SK-N-SH treated with all-trans-retinoic acid at 6 μM for 48 hours (cell line): ENCODE measurements around the gene ABCF3.

Experiments used
- ATAC-seq: fragments of 200-7000 bp; cut with Tn5 transposase; 3 replicates; pipeline ENCODE4 v1.9.1; 2020; ENCODE audit warnings: mild to moderate bottlenecking, moderate library complexity
- ARNTL ChIP-seq: fragments of 450-650 bp; formaldehyde crosslinking; IDR thresholded peaks from 2 replicates; pipeline ENCODE4 v1.5.0; 2020; ENCODE audit warnings: low read depth, mild to moderate bottlenecking, moderate library complexity, borderline replicate concordance
- BACH2 ChIP-seq: fragments of 250-450 bp; sonication (Bioruptor Pico); IDR thresholded peaks from 2 replicates; pipeline ENCODE4 v1.9.0; 2021; ENCODE audit warnings: mild to moderate bottlenecking, borderline replicate concordance
- CSDC2 ChIP-seq: fragments of 250-450 bp; sonication (Bioruptor Pico); IDR thresholded peaks from 2 replicates; pipeline ENCODE4 v1.5.0; 2020; ENCODE audit warnings: mild to moderate bottlenecking, moderate library complexity
- ESRRG ChIP-seq: fragments of 250-450 bp; sonication (Bioruptor Pico); IDR thresholded peaks from 2 replicates; pipeline ENCODE4 v1.6.1; 2021; ENCODE audit warnings: mild to moderate bottlenecking
- GLIS3 ChIP-seq: fragments of 250-450 bp; sonication (Bioruptor Pico); IDR thresholded peaks from 2 replicates; pipeline ENCODE4 v1.5.0; 2020; ENCODE audit warnings: mild to moderate bottlenecking, moderate library complexity
- ISL1 ChIP-seq: fragments of 250-450 bp; sonication (Bioruptor Pico); IDR thresholded peaks from 2 replicates; pipeline ENCODE4 v2.1.2; 2022; ENCODE audit warnings: mild to moderate bottlenecking, moderate library complexity
- OSR1 ChIP-seq: fragments of 250-450 bp; sonication (Bioruptor Pico); IDR thresholded peaks from 2 replicates; pipeline ENCODE4 v1.8.0; 2022; ENCODE audit warnings: moderate library complexity, mild to moderate bottlenecking, inconsistent platforms
- PATZ1 ChIP-seq: fragments of 250-450 bp; sonication (Bioruptor Pico); IDR thresholded peaks from 2 replicates; pipeline ENCODE4 v1.8.0; 2020; ENCODE audit warnings: mild to moderate bottlenecking, moderate library complexity, borderline replicate concordance
- POU6F1 ChIP-seq: fragments of 250-450 bp; sonication (Bioruptor Pico); IDR thresholded peaks from 2 replicates; pipeline ENCODE4 v1.8.0; 2021; ENCODE audit warnings: low read depth, mild to moderate bottlenecking, moderate library complexity, borderline replicate concordance
- RARB ChIP-seq: fragments of 250-450 bp; sonication (Bioruptor Pico); IDR thresholded peaks from 2 replicates; pipeline ENCODE4 v1.8.0; 2021; ENCODE audit warnings: mild to moderate bottlenecking, moderate library complexity
- SNAI2 ChIP-seq: fragments of 250-450 bp; sonication (Bioruptor Pico); IDR thresholded peaks from 2 replicates; pipeline ENCODE4 v1.5.0; 2020; ENCODE audit warnings: mild to moderate bottlenecking, moderate library complexity
- TCF4 ChIP-seq: fragments of 250-450 bp; sonication (Bioruptor Pico); IDR thresholded peaks from 2 replicates; pipeline ENCODE4 v1.8.0; 2021; ENCODE audit warnings: mild to moderate bottlenecking, moderate library complexity, borderline replicate concordance
- TOX ChIP-seq: fragments of 250-450 bp; sonication (Bioruptor Pico); IDR thresholded peaks from 2 replicates; pipeline ENCODE4 v1.8.0; 2021; ENCODE audit warnings: mild to moderate bottlenecking, moderate library complexity, borderline replicate concordance
- ZC3H10 ChIP-seq: fragments of 250-450 bp; sonication (Bioruptor Pico); IDR thresholded peaks from 2 replicates; pipeline ENCODE4 v1.5.1; 2021; ENCODE audit warnings: mild to moderate bottlenecking, moderate library complexity
- ZFP3 ChIP-seq: fragments of 250-450 bp; sonication (Bioruptor Pico); IDR thresholded peaks from 2 replicates; pipeline ENCODE4 v1.5.0; 2020; ENCODE audit warnings: mild to moderate bottlenecking, moderate library complexity
- ZFP30 ChIP-seq: fragments of 450-650 bp; formaldehyde crosslinking; IDR thresholded peaks from 2 replicates; pipeline ENCODE4 v1.5.0; 2022; ENCODE audit warnings: mild to moderate bottlenecking, moderate library complexity
- ZNF565 ChIP-seq: fragments of 450-650 bp; formaldehyde crosslinking; conservative IDR thresholded peaks from 2 replicates; pipeline ENCODE4 v1.5.0; 2020; ENCODE audit warnings: low read depth, mild to moderate bottlenecking, moderate library complexity
- ZNF70 ChIP-seq: fragments of 450-650 bp; formaldehyde crosslinking; IDR thresholded peaks from 2 replicates; pipeline ENCODE4 v1.5.0; 2020; ENCODE audit warnings: mild to moderate bottlenecking, moderate library complexity
- ZNF8 ChIP-seq: fragments of 450-650 bp; formaldehyde crosslinking; IDR thresholded peaks from 2 replicates; pipeline ENCODE4 v1.5.0; 2020; ENCODE audit warnings: mild to moderate bottlenecking, moderate library complexity
- TF ChIP-seq, protein P1 (sequence below): fragments of 250-450 bp; sonication (Bioruptor Pico); IDR thresholded peaks from 2 replicates; pipeline ENCODE4 v1.5.0; 2020; ENCODE audit warnings: mild to moderate bottlenecking, moderate library complexity

Gene ABCF3

DNA sequence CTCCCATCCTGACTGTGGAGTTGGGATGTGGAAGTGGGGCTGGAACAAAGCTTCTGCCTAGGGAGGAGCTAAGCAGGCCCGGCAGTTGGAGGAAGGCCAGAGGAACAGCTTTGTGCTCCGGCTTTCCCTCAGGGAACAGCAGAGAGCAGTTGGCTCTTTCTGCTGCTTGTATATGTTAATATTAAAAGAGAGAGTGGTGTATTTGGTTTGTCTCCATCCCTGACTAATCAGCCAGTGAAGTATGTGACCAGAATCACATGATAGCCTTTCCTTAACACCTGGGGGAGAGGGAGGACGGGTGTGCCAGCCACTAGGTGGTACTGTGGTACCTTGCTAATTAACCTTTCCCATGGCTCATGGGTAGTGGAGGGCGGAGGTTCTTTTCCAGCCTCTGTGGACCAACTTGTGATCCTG is 40.9 kb upstream of the ABCF3 start (continued):
- TF ChIP-seq, protein P1, sequence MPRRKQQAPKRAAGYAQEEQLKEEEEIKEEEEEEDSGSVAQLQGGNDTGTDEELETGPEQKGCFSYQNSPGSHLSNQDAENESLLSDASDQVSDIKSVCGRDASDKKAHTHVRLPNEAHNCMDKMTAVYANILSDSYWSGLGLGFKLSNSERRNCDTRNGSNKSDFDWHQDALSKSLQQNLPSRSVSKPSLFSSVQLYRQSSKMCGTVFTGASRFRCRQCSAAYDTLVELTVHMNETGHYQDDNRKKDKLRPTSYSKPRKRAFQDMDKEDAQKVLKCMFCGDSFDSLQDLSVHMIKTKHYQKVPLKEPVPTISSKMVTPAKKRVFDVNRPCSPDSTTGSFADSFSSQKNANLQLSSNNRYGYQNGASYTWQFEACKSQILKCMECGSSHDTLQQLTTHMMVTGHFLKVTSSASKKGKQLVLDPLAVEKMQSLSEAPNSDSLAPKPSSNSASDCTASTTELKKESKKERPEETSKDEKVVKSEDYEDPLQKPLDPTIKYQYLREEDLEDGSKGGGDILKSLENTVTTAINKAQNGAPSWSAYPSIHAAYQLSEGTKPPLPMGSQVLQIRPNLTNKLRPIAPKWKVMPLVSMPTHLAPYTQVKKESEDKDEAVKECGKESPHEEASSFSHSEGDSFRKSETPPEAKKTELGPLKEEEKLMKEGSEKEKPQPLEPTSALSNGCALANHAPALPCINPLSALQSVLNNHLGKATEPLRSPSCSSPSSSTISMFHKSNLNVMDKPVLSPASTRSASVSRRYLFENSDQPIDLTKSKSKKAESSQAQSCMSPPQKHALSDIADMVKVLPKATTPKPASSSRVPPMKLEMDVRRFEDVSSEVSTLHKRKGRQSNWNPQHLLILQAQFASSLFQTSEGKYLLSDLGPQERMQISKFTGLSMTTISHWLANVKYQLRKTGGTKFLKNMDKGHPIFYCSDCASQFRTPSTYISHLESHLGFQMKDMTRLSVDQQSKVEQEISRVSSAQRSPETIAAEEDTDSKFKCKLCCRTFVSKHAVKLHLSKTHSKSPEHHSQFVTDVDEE (CRISPR knock-in tag): no peak
- TF ChIP-seq ZFP30 (CRISPR knock-in tag) (no peak), ZFP3 (CRISPR knock-in tag) (no peak), CSDC2 (CRISPR knock-in tag) (no peak), ARNTL (CRISPR knock-in tag) (no peak), TOX (CRISPR knock-in tag) (no peak), RARB (CRISPR knock-in tag) (no peak), PATZ1 (CRISPR knock-in tag) (no peak), SNAI2 (CRISPR knock-in tag) (no peak), ISL1 (no peak)

- ATAC-seq: no peak
Observed at GRCh38 chr3:184145751-184146270, 40.2 kb upstream of the ABCF3 start.

DNA sequence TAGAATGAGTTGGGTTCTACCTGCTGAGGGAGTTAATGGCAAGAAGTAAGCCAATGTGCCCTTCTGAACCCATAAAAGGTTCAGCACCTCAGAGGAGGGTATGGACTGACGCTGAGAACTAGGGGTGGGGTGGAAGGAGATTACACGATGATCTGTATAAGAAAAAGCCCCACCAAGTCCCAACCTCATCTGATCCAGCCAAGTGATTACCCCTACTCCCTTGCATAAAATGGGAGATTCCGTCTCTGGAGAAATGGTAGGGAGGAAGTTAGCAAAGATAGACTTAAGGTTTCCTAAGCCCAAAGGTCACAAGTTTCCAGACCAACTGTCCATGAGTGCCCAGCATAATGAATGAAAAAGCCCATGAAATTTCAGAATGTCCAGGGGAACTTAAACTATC is 37.9 kb upstream of the ABCF3 start:
- TF ChIP-seq ISL1 (no peak), OSR1 (no peak)
- no peak for ATAC-seq

More at GRCh38 chr3:184145751-184146270, 40.2 kb upstream of the ABCF3 start:
- no peak for TF ChIP-seq ARNTL (CRISPR knock-in tag)
- no peak for TF ChIP-seq GLIS3 (CRISPR knock-in tag)
- TF ChIP-seq, protein P1 (CRISPR knock-in tag): no peak
- no peak for TF ChIP-seq RARB (CRISPR knock-in tag)
- TF ChIP-seq ZFP30 (CRISPR knock-in tag): no peak
- TF ChIP-seq SNAI2 (CRISPR knock-in tag): no peak
- TF ChIP-seq ZNF8 (CRISPR knock-in tag): no peak
- no peak for TF ChIP-seq POU6F1 (CRISPR knock-in tag)
- no peak for TF ChIP-seq OSR1

DNA sequence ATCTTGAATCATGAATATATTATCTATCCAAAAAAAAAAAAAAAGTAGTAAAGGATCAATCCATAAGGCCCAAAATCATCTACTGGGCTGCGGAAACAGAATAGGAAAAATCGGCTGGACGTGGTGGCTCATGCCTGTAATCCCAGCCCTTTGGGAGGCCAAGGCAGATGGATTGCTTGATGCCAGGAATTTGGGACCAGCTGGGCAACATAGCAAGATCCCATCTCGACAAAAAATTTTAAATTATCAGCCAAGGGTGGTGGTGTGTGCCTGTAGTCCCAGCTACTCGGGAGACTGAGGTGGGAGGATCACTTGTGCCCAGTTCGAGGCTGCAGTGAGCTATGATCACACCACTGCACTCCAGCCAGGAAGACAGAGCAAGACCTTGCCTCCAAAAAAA is 36.9 kb upstream of the ABCF3 start:
- no peak for ATAC-seq
- TF ChIP-seq BACH2 (CRISPR knock-in tag): no peak
- TF ChIP-seq, protein P1 (CRISPR knock-in tag): no peak
- no peak for TF ChIP-seq ISL1
- TF ChIP-seq ZNF8 (CRISPR knock-in tag): no peak
- TF ChIP-seq OSR1: no peak
- no peak for TF ChIP-seq TOX (CRISPR knock-in tag)
- no peak for TF ChIP-seq SNAI2 (CRISPR knock-in tag)
- TF ChIP-seq ZFP30 (CRISPR knock-in tag): no peak
- no peak for TF ChIP-seq ESRRG (CRISPR knock-in tag)
- no peak for TF ChIP-seq PATZ1 (CRISPR knock-in tag)
- TF ChIP-seq CSDC2 (CRISPR knock-in tag): no peak
- no peak for TF ChIP-seq ZNF565 (CRISPR knock-in tag)
- no peak for TF ChIP-seq TCF4 (CRISPR knock-in tag)
- no peak for TF ChIP-seq ZC3H10
- TF ChIP-seq ZNF70 (CRISPR knock-in tag): no peak
